Gastrocnemius medialis (tissue), 4 donors: ENCODE data around the gene TLE1. TPM values are rescaled to one million over a fixed set of nuclear protein-coding genes. Genes with fewer than 3 reads are reported as not detected.
"Not testable (repeated sequence)": the region's sequence is repeated elsewhere in the genome, so short reads cannot be mapped to it uniquely, and the experiment has no call there.

ENCODE experiments used
- ATAC-seq, 2 donors: fragments of 150-250 bp; one replicate each; pipeline ENCODE4 v1.9.1; 2016
- DNase-seq, 2 donors: peaks; one replicate each; pipeline ENCODE4 v3.0.0-alpha.2; 2019
- H3K27ac ChIP-seq, 4 donors: fragments of 200-600 bp; sonication (generic); 1 replicate in 1 of 4; 2 replicates in 3 of 4; pipeline ENCODE4 v1.5.1; 2016 to 2018; ENCODE audit warnings: mild to moderate bottlenecking in 2 of 4, moderate library complexity in 1 of 4
- H3K27me3 ChIP-seq, 3 donors: fragments of 200-600 bp; sonication (generic) in 2 of 3; 1 replicate in 1 of 3; 2 replicates in 2 of 3; pipeline versions ENCODE4 v1.5.1 to v1.6.0; 2016 to 2019; ENCODE audit warnings: mild to moderate bottlenecking in 1 of 3, moderate library complexity in 1 of 3
- H3K36me3 ChIP-seq, 2 donors: fragments of 200-600 bp; sonication (generic) in 1 of 2; one replicate each; pipeline ENCODE4 v1.5.1; 2017 to 2018
- H3K4me1 ChIP-seq, 2 donors: fragments of 200-600 bp; sonication (generic) in 1 of 2; one replicate each; pipeline ENCODE4 v1.5.1; 2016 to 2017; ENCODE audit warnings: mild to moderate bottlenecking in 2 of 2
- H3K4me3 ChIP-seq, 4 donors: fragments of 200-600 bp; sonication (generic) in 3 of 4; 1 replicate in 1 of 4; 2 replicates in 3 of 4; pipeline ENCODE4 v1.5.1; 2016 to 2019; ENCODE audit warnings: mild to moderate bottlenecking in 2 of 4
- H3K9me3 ChIP-seq, 3 donors: fragments of 200-600 bp; sonication (generic) in 2 of 3; 1 replicate in 1 of 3; 2 replicates in 2 of 3; pipeline ENCODE4 v1.5.1; 2016 to 2019
- POLR2A ChIP-seq, 2 donors: fragments of 450-650 bp; IDR thresholded peaks; one replicate each; pipeline ENCODE4 v1.6.1; 2017; ENCODE audit warnings: antibody characterized with exemption in 2 of 2, mild to moderate bottlenecking in 2 of 2, moderate library complexity in 2 of 2
- in situ Hi-C, 4 donors: fragments of 200-750 bp; cut with MboI; loops; one replicate each; pipeline versions ENCODE4 v1.15.0 to v1.8.0; 2017; ENCODE audit warnings: low sequenced_read_pairs in 4 of 4
- intact Hi-C: fragments of 100-400 bp; cut with DNase I; formaldehyde crosslinking; loops from one replicate; pipeline ENCODE4 v1.15.1; 2023; ENCODE audit warnings: low total_unique reads
- total RNA-seq, 4 donors: library from RNA; depleted of rRNA; stranded (reverse); fragments of >200 nt; gene quantifications; one replicate each; pipeline versions ENCODE4 v1.1.0 to v1.2.3, GENCODE V29; 2016
- TF ChIP-seq, protein P1 (sequence below), 5 experiments: fragments of 450-650 bp in 3 of 5; fragments of 200-600 bp in 2 of 5; sonication (generic) in 2 of 5; IDR thresholded peaks in 4 of 5; conservative IDR thresholded peaks in 1 of 5; 1 replicate in 4 of 5; 2 replicates in 1 of 5; pipeline ENCODE4 v1.5.1; 2016 to 2019; ENCODE audit warnings: antibody characterized with exemption in 5 of 5, mild to moderate bottlenecking in 3 of 5, moderate library complexity in 3 of 5

The TLE1 gene
- total RNA-seq, 4 donors from 2014 or later = 32.0 to 159 (median 55.4) TPM

DNA sequence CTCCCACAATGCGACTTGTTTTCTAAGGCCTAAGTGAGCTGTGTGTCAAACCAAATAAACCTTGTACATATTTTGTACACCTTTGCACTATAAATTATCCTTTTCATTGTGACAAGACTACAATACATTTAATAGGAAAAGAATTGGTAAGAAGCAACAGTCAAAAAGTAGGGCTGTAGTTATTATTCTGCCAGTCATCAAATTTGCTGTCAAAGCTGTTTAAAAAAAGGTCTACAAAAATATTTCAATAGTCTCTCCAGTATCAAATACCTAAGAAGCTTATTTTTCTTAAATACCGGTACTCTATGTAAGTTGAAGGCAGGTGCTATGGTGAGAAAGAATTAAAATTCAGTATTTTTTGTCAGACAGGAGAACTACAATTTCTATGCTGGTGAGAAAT lies 40.5 kb downstream of the TLE1 start:
- H3K4me3 ChIP-seq = no peak overlapping the region
- no peaks in the 10 kb centered on the region for H3K27me3 ChIP-seq
- no peaks in the 10 kb centered on the region for H3K9me3 ChIP-seq
- TF ChIP-seq, protein P1, sequence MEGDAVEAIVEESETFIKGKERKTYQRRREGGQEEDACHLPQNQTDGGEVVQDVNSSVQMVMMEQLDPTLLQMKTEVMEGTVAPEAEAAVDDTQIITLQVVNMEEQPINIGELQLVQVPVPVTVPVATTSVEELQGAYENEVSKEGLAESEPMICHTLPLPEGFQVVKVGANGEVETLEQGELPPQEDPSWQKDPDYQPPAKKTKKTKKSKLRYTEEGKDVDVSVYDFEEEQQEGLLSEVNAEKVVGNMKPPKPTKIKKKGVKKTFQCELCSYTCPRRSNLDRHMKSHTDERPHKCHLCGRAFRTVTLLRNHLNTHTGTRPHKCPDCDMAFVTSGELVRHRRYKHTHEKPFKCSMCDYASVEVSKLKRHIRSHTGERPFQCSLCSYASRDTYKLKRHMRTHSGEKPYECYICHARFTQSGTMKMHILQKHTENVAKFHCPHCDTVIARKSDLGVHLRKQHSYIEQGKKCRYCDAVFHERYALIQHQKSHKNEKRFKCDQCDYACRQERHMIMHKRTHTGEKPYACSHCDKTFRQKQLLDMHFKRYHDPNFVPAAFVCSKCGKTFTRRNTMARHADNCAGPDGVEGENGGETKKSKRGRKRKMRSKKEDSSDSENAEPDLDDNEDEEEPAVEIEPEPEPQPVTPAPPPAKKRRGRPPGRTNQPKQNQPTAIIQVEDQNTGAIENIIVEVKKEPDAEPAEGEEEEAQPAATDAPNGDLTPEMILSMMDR (IDR thresholded peaks at IDR 0.05 in 4 of 5, conservative IDR thresholded peaks at IDR 0.05 in 1 of 5) = no peak
- TF ChIP-seq POLR2A (IDR thresholded peaks at IDR 0.05) = no peak
- peaks cover 10 to 33% of the 10 kb centered on the region in 2 donors for H3K4me1 ChIP-seq
- DNase-seq (no peak), ATAC-seq (no peak)
- no peak overlapping the region for H3K27ac ChIP-seq
- in situ Hi-C loops = no loop called here
- H3K36me3 ChIP-seq = no peaks in the 10 kb centered on the region
- intact Hi-C loops = no loop called here

DNA sequence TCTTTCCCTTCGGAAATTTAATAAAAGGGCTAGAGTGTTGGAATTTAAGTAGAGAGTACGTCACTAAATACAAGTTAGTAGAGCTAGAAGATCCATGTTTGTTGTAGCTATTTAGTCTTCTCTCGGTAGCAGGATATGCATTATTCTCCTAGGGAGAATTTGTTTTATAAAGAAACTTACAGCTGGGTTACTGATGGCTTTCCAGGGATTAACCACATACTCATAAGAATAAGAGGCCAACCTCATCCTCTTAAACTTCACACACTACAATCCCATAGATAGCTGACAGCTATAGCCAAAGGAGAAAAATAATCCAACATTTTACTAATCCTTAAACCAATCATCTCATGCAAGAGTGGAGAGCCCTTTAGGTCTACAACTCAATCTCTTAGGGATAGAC lies 43.0 kb downstream of the TLE1 start:
- intact Hi-C loops = no loop called here
- TF ChIP-seq, protein P1 (IDR thresholded peaks at IDR 0.05 in 4 of 5, conservative IDR thresholded peaks at IDR 0.05 in 1 of 5) = no peak
- no peak for TF ChIP-seq POLR2A (IDR thresholded peaks at IDR 0.05)
- Histone ChIP-seq H3K4me3 (no peak overlapping the region), H3K27ac (no peak overlapping the region), H3K4me1 (peaks cover 0 to 14% of the 10 kb centered on the region in 2 donors), H3K36me3 (no peaks in the 10 kb centered on the region), H3K27me3 (no peaks in the 10 kb centered on the region), H3K9me3 (no peaks in the 10 kb centered on the region)
- in situ Hi-C loops = no loop called here
- DNase-seq = no peak
- ATAC-seq = no peak

DNA sequence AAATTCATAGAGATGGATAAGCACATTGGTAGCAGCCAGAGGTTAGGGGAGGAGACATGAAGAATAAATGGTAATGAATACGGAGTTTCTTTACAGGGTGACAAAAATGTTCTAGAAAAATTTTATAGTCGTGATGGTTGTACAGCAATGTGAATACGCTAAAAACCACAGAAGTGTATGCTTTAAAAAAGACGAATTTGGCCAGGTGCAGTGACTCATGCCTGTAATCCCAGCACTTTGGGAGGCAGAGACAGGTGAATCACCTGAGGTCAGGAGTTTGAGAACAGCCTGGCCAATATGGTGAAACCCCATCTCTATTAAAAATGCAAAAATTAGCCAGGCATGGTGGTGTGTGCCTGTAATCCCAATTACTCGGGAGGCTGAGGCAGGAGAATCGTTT lies 44.8 kb downstream of the TLE1 start:
- H3K9me3 ChIP-seq, H3K4me3 ChIP-seq, DNase-seq, intact Hi-C loops, H3K27ac ChIP-seq, ATAC-seq, H3K27me3 ChIP-seq, H3K36me3 ChIP-seq, in situ Hi-C loops: not testable (repeated sequence)
- H3K4me1 ChIP-seq = peaks cover 0 to 13% of the 10 kb centered on the region in 2 donors

DNA sequence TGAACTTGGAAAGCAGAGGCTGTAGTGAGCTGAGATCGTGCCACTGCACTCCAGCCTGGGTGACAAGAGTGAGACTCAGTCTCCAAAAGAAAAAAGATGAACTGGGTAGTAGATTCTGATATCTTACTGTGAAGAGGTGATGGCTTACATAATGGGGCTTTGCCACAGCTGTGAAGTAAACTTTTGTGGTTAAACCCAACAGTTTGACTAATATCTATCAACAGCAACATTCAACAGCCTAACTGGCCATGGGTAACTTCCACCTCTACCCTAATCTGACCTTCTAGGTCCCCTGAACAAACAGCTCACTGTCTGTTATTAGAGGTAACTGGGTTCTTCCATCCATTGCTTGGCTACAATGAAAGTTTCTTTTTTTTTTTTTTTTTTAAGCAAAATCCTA lies 52.1 kb downstream of the TLE1 start:
- H3K27ac ChIP-seq = no peak overlapping the region
- intact Hi-C loops = no loop called here

DNA sequence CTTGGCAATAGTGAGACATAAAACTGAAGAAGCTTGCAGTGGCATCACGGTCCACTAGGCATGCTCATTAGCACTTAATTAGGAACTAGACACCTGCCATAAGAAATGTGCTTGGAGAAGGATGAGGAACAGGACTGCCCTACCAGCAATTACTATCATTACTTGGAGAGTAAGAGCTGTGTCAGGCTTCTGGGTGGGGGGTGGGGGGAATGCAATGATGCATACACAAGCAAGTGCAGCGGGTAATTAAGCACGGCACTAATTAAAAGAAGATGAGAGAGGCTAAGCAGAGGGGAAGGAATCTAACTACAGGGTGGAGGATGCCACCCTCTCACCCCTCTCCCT lies 53.1 kb downstream of the TLE1 start:
- in situ Hi-C loops = no loop called here
- no peak for DNase-seq
- Histone ChIP-seq H3K36me3 (peaks cover 3 to 9% of the 10 kb centered on the region in 2 donors), H3K9me3 (no peaks in the 10 kb centered on the region), H3K4me1 (peaks cover 23 to 27% of the 10 kb centered on the region in 2 donors), H3K27ac (no peak overlapping the region), H3K27me3 (no peaks in the 10 kb centered on the region), H3K4me3 (no peak overlapping the region)
- intact Hi-C loops = no loop called here
- no peak for TF ChIP-seq POLR2A (IDR thresholded peaks at IDR 0.05)
- TF ChIP-seq, protein P1 (IDR thresholded peaks at IDR 0.05 in 4 of 5, conservative IDR thresholded peaks at IDR 0.05 in 1 of 5) = no peak
- no peak for ATAC-seq

More for the DNA sequence above, 52.1 kb downstream of the TLE1 start:
- ATAC-seq (no peak), DNase-seq (no peak)
- TF ChIP-seq, protein P1 (IDR thresholded peaks at IDR 0.05 in 4 of 5, conservative IDR thresholded peaks at IDR 0.05 in 1 of 5) = no peak
- TF ChIP-seq POLR2A (IDR thresholded peaks at IDR 0.05) = no peak
- Histone ChIP-seq H3K27me3 (no peaks in the 10 kb centered on the region), H3K4me3 (no peak overlapping the region), H3K9me3 (no peaks in the 10 kb centered on the region), H3K36me3 (peaks cover 3 to 4% of the 10 kb centered on the region in 2 donors), H3K4me1 (peaks cover 23 to 27% of the 10 kb centered on the region in 2 donors)
- in situ Hi-C loops = no loop called here
